Astrocyte (in vitro differentiated cells and primary cell): Measurements from ENCODE around the gene ACTL8. TPM values are rescaled to one million over a fixed set of nuclear protein-coding genes. Genes with fewer than 3 reads are reported as not detected.

ENCODE experiments used
- DNase-seq: peaks from one replicate; pipeline ENCODE4 v3.0.0-alpha.2; 2010; ENCODE audit warnings: low read depth
- FAIRE-seq: peaks from 2 replicates; lab custom pipeline; 2011; peaks lifted over from hg19 to GRCh38; lab: Jason Lieb, UNC
- H2AFZ ChIP-seq: 2 replicates; pipeline ENCODE4 v1.6.0; 2012; ENCODE audit warnings: low read depth, low read length, inconsistent platforms
- H3K27ac ChIP-seq: 2 replicates; pipeline ENCODE4 v1.5.1; 2011; ENCODE audit warnings: low read depth, low read length, inconsistent platforms
- H3K27me3 ChIP-seq: 2 replicates; pipeline ENCODE4 v1.6.0; 2011; ENCODE audit warnings: low read length, inconsistent platforms; ENCODE audit not compliant: insufficient read depth
- H3K36me3 ChIP-seq: 2 replicates; pipeline ENCODE4 v1.5.1; 2011; ENCODE audit warnings: low read length, inconsistent platforms; ENCODE audit not compliant: insufficient read depth
- H3K4me1 ChIP-seq: 2 replicates; pipeline ENCODE4 v1.5.1; 2011; ENCODE audit warnings: low read length, inconsistent platforms; ENCODE audit not compliant: insufficient read depth
- H3K4me2 ChIP-seq: 2 replicates; pipeline ENCODE4 v1.6.0; 2012; ENCODE audit warnings: low read length, inconsistent platforms
- H3K4me3 ChIP-seq: 2 replicates; pipeline ENCODE4 v1.5.1; 2011; ENCODE audit warnings: low read depth, mild to moderate bottlenecking, low read length, inconsistent platforms; ENCODE audit not compliant: insufficient read depth
- H3K79me2 ChIP-seq: 2 replicates; pipeline ENCODE4 v1.6.0; 2012; ENCODE audit warnings: mild to moderate bottlenecking, low read length, inconsistent platforms; ENCODE audit not compliant: insufficient read depth
- H3K9ac ChIP-seq: 2 replicates; pipeline ENCODE4 v1.6.0; 2012; ENCODE audit warnings: mild to moderate bottlenecking, low read length, inconsistent platforms
- H3K9me3 ChIP-seq: 2 replicates; pipeline ENCODE4 v1.5.1; 2012; ENCODE audit warnings: low read depth, mild to moderate bottlenecking, low read length, inconsistent platforms; ENCODE audit not compliant: insufficient read depth
- H4K20me1 ChIP-seq: 2 replicates; pipeline ENCODE4 v1.6.0; 2012; ENCODE audit warnings: low read length, inconsistent platforms; ENCODE audit not compliant: insufficient read depth
- H3K27ac Mint-ChIP-seq: one replicate; pipeline ENCODE4 v1.8.0; 2021; ENCODE audit warnings: mild to moderate bottlenecking, mixed read lengths; ENCODE audit not compliant: unreplicated experiment
- H3K27me3 Mint-ChIP-seq: one replicate; pipeline ENCODE4 v1.8.0; 2021; ENCODE audit warnings: low read depth, mixed read lengths; ENCODE audit not compliant: unreplicated experiment
- H3K36me3 Mint-ChIP-seq: one replicate; pipeline ENCODE4 v1.8.0; 2021; ENCODE audit warnings: low read depth, mixed read lengths; ENCODE audit not compliant: unreplicated experiment
- H3K4me1 Mint-ChIP-seq: one replicate; pipeline ENCODE4 v1.8.0; 2021; ENCODE audit warnings: low read depth, mixed read lengths; ENCODE audit not compliant: unreplicated experiment
- H3K4me3 Mint-ChIP-seq: one replicate; pipeline ENCODE4 v1.8.0; 2021; ENCODE audit warnings: mild to moderate bottlenecking, moderate library complexity, mixed read lengths; ENCODE audit not compliant: unreplicated experiment
- H3K9me3 Mint-ChIP-seq: one replicate; pipeline ENCODE4 v1.8.0; 2021; ENCODE audit warnings: mild to moderate bottlenecking, mixed read lengths; ENCODE audit not compliant: unreplicated experiment
- CTCF ChIP-seq: IDR thresholded peaks from 2 replicates; pipeline ENCODE4 v1.5.1; 2011; ENCODE audit warnings: low read depth, mild to moderate bottlenecking, inconsistent platforms, low read length, moderate library complexity; ENCODE audit not compliant: insufficient read depth
- EZH2 ChIP-seq: IDR thresholded peaks from 2 replicates; pipeline ENCODE4 v1.6.1; 2012; ENCODE audit warnings: mild to moderate bottlenecking, low read length, inconsistent platforms; ENCODE audit not compliant: insufficient read depth
- total RNA-seq: library from RNA; stranded (reverse); gene quantifications from 2 replicates; pipeline ENCODE4 v1.2.1, GENCODE V29; 2021

ACTL8 gene
- total RNA-seq, 1 donor from 2014 or later: 2.0 TPM

GRCh38 chr1:17742583-17742982 is 12.6 kb upstream of the ACTL8 start:
- no peaks in the 10 kb centered on the region for H3K27me3 ChIP-seq
- Mint-ChIP-seq H3K4me3 (no peak overlapping the region), H3K9me3 (peaks cover 7% of the 10 kb centered on the region), H3K27me3 (peaks cover 42% of the 10 kb centered on the region), H3K36me3 (no peaks in the 10 kb centered on the region), H3K4me1 (no peaks in the 10 kb centered on the region), H3K27ac (no peak overlapping the region)
- TF ChIP-seq EZH2: no peak
- no peak for TF ChIP-seq CTCF
- no peak for FAIRE-seq
- DNase-seq: peak; percentile 27
- H3K9me3 ChIP-seq: no peaks in the 10 kb centered on the region
- no peak overlapping the region for H3K9ac ChIP-seq
- H3K4me1 ChIP-seq: no peaks in the 10 kb centered on the region
- H3K4me2 ChIP-seq: no peak overlapping the region
- no peak overlapping the region for H2AFZ ChIP-seq
- H3K4me3 ChIP-seq: no peak overlapping the region
- H3K79me2 ChIP-seq: no peaks in the 10 kb centered on the region
- H4K20me1 ChIP-seq: no peaks in the 10 kb centered on the region
- H3K27ac ChIP-seq: no peak overlapping the region
- H3K36me3 ChIP-seq: no peaks in the 10 kb centered on the region

DNA sequence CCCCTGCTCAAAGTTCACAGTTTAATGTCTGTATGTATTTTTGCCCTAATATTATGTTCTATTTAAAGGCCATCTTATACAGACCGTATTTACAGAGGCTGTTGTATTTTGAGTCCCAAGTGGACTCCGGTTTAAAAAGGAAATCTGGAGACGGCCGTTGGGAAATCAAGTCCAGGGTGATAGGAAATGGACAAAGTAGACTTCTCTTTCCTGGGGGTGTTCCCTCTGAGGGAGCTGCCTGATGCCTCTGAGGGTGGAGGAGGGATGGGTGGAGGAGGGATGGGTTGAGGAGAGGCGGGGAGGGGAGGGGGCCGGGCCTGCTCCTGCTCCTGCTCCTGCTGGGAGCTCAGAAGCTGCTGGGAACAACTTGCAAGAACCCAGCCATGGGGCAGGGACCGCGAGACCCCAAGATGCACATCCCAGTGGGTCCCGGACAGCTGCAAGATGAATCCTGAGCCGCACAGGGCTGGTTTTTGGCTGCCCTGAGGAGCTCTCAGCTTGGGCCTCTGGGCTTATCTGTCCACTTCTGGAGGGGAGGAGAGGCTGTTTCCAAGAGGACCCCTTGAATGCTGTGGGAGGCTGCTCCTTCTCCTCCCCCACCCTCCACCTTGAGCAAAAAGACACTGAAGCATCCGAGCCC is 12.0 kb upstream of the ACTL8 start:
- TF ChIP-seq CTCF (no peak), EZH2 (no peak)
- no peak overlapping the region for H3K27ac Mint-ChIP-seq
- Histone ChIP-seq H3K4me3 (no peak overlapping the region), H3K4me1 (no peaks in the 10 kb centered on the region), H3K79me2 (no peaks in the 10 kb centered on the region), H2AFZ (no peak overlapping the region), H3K4me2 (no peak overlapping the region), H3K9ac (no peak overlapping the region), H3K9me3 (no peaks in the 10 kb centered on the region), H3K27ac (no peak overlapping the region), H3K27me3 (no peaks in the 10 kb centered on the region), H3K36me3 (no peaks in the 10 kb centered on the region), H4K20me1 (no peaks in the 10 kb centered on the region)
- DNase-seq: no peak
- no peak for FAIRE-seq
- H3K4me1 Mint-ChIP-seq: no peaks in the 10 kb centered on the region
- no peaks in the 10 kb centered on the region for H3K36me3 Mint-ChIP-seq
- H3K9me3 Mint-ChIP-seq: peaks cover 7% of the 10 kb centered on the region
- peaks cover 37% of the 10 kb centered on the region for H3K27me3 Mint-ChIP-seq
- H3K4me3 Mint-ChIP-seq: no peak overlapping the region

- Mint-ChIP-seq H3K9me3 (peaks cover 7% of the 10 kb centered on the region), H3K4me3 (no peak overlapping the region)
- no peak for FAIRE-seq
Observed at GRCh38 chr1:17743925-17744324, 11.2 kb upstream of the ACTL8 start.

More at GRCh38 chr1:17743925-17744324, 11.2 kb upstream of the ACTL8 start:
- Histone ChIP-seq H2AFZ (no peak overlapping the region), H3K79me2 (no peaks in the 10 kb centered on the region), H3K9ac (no peak overlapping the region), H3K4me3 (no peak overlapping the region), H4K20me1 (no peaks in the 10 kb centered on the region), H3K27ac (no peak overlapping the region), H3K36me3 (no peaks in the 10 kb centered on the region), H3K4me2 (no peak overlapping the region), H3K4me1 (no peaks in the 10 kb centered on the region), H3K27me3 (no peaks in the 10 kb centered on the region), H3K9me3 (no peaks in the 10 kb centered on the region)
- Mint-ChIP-seq H3K36me3 (no peaks in the 10 kb centered on the region), H3K27me3 (peaks cover 36% of the 10 kb centered on the region), H3K27ac (no peak overlapping the region), H3K4me1 (no peaks in the 10 kb centered on the region)
- DNase-seq: no peak
- TF ChIP-seq CTCF: no peak
- no peak for TF ChIP-seq EZH2
